Measurements from ENCODE around the gene GFRA1.

DNA sequence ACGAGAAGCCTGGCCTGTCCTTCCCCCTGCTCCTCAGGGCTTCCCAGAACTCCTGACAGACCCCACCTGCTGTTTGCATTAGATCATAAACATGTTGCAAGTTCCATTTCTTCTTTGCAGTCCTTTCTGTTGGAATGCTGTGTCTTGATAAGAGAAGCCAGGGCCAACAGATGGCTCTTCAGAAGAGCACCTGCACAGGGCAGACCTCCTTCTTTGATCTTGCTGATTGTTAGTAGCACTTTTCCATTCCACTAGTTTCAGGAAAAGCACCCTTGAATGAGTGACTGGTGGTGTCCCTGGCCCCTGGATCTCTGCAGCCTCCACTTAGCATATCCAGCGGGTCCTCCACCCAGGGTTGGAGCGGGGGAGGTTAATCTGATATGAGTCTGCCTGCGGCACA lies 243.2 kb downstream of the GFRA1 start:
- TF ChIP-seq, protein P1, sequence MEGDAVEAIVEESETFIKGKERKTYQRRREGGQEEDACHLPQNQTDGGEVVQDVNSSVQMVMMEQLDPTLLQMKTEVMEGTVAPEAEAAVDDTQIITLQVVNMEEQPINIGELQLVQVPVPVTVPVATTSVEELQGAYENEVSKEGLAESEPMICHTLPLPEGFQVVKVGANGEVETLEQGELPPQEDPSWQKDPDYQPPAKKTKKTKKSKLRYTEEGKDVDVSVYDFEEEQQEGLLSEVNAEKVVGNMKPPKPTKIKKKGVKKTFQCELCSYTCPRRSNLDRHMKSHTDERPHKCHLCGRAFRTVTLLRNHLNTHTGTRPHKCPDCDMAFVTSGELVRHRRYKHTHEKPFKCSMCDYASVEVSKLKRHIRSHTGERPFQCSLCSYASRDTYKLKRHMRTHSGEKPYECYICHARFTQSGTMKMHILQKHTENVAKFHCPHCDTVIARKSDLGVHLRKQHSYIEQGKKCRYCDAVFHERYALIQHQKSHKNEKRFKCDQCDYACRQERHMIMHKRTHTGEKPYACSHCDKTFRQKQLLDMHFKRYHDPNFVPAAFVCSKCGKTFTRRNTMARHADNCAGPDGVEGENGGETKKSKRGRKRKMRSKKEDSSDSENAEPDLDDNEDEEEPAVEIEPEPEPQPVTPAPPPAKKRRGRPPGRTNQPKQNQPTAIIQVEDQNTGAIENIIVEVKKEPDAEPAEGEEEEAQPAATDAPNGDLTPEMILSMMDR (IDR thresholded peaks at IDR 0.05; ENCODE audit: insufficient read depth, low read length, poor library complexity, severe bottlenecking): no peak
- no peak for TF ChIP-seq EZH2phosphoT487 (conservative IDR thresholded peaks at IDR 0.05; ENCODE audit: low read length)
